ENCODE measurements around the gene MGLL.

- TF ChIP-seq, protein P1, sequence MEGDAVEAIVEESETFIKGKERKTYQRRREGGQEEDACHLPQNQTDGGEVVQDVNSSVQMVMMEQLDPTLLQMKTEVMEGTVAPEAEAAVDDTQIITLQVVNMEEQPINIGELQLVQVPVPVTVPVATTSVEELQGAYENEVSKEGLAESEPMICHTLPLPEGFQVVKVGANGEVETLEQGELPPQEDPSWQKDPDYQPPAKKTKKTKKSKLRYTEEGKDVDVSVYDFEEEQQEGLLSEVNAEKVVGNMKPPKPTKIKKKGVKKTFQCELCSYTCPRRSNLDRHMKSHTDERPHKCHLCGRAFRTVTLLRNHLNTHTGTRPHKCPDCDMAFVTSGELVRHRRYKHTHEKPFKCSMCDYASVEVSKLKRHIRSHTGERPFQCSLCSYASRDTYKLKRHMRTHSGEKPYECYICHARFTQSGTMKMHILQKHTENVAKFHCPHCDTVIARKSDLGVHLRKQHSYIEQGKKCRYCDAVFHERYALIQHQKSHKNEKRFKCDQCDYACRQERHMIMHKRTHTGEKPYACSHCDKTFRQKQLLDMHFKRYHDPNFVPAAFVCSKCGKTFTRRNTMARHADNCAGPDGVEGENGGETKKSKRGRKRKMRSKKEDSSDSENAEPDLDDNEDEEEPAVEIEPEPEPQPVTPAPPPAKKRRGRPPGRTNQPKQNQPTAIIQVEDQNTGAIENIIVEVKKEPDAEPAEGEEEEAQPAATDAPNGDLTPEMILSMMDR (IDR thresholded peaks at IDR 0.05; ENCODE audit: low read depth, low read length): no peak
- TF ChIP-seq EZH2phosphoT487 (IDR thresholded peaks at IDR 0.05; ENCODE audit: low read depth): no peak
These were observed 90.0 kb downstream of the MGLL start for GRCh38 chr3:127732303-127732702.

All from OCI-LY3 (cell line).